CD14-positive monocyte (primary cell): ENCODE measurements around the gene CD200. TPM values are rescaled to one million over a fixed set of nuclear protein-coding genes. Genes with fewer than 3 reads are reported as not detected.

ENCODE experiments used
- DNase-seq, 3 donors: peaks; one replicate each; pipeline ENCODE4 v3.0.0-alpha.2; 2011 to 2022
- H2AFZ ChIP-seq: 2 replicates; pipeline ENCODE4 v1.6.0; 2012; ENCODE audit warnings: mild to moderate bottlenecking, low read depth, low read length, inconsistent platforms; ENCODE audit not compliant: insufficient read depth, poor library complexity, severe bottlenecking
- H3K27ac ChIP-seq, 2 donors: 1 replicate in 1 of 2; 2 replicates in 1 of 2; pipeline ENCODE4 v1.5.1; 2012 to 2013; ENCODE audit warnings: low read length in 2 of 2, control low read depth in 1 of 2, inconsistent platforms in 1 of 2, low read depth in 1 of 2, mild to moderate bottlenecking in 1 of 2
- H3K27me3 ChIP-seq, 2 donors: one replicate each; pipeline versions ENCODE4 v1.6.0 to v1.6.1; 2011 to 2013; ENCODE audit warnings: low read length in 2 of 2; ENCODE audit not compliant: control insufficient read depth in 2 of 2, insufficient read depth in 2 of 2
- H3K36me3 ChIP-seq, 2 donors: replicated peaks in 1 of 2; 1 replicate in 1 of 2; 2 replicates in 1 of 2; pipeline versions ENCODE4 v1.5.1 to v1.6.1; 2012 to 2013; ENCODE audit warnings: low read length in 2 of 2, control low read depth in 1 of 2, inconsistent platforms in 1 of 2, mild to moderate bottlenecking in 1 of 2; ENCODE audit not compliant: insufficient read depth in 2 of 2, control insufficient read depth in 1 of 2
- H3K4me1 ChIP-seq, 2 donors: 1 replicate in 1 of 2; 2 replicates in 1 of 2; pipeline versions ENCODE4 v1.5.1 to v1.6.1; 2012 to 2013; ENCODE audit warnings: low read length in 2 of 2, control low read depth in 1 of 2, inconsistent platforms in 1 of 2, mild to moderate bottlenecking in 1 of 2, moderate library complexity in 1 of 2; ENCODE audit not compliant: insufficient read depth in 2 of 2, control insufficient read depth in 1 of 2
- H3K4me2 ChIP-seq: replicated peaks from 2 replicates; pipeline ENCODE3; 2012; ENCODE audit warnings: low read length, moderate library complexity, mild to moderate bottlenecking; ENCODE audit not compliant: poor library complexity, severe bottlenecking; ENCODE audit errors: extremely low read depth
- H3K4me3 ChIP-seq, 3 experiments: fragments of 200-600 bp in 1 of 3; sonication (generic) in 1 of 3; replicated peaks in 1 of 3; 1 replicate in 2 of 3; 2 replicates in 1 of 3; pipeline ENCODE4 v1.5.1; 2011 to 2013; ENCODE audit warnings: low read length in 3 of 3, mild to moderate bottlenecking in 3 of 3, control low read depth in 2 of 3, low read depth in 2 of 3, inconsistent platforms in 1 of 3, moderate library complexity in 1 of 3
- H3K79me2 ChIP-seq: 2 replicates; pipeline ENCODE4 v1.6.0; 2012; ENCODE audit warnings: mild to moderate bottlenecking, control low read depth, inconsistent platforms, low read length, moderate library complexity; ENCODE audit not compliant: insufficient read depth
- H3K9ac ChIP-seq: 2 replicates; pipeline ENCODE4 v1.6.0; 2017; ENCODE audit warnings: low read length, mild to moderate bottlenecking; ENCODE audit not compliant: insufficient read depth, poor library complexity, severe bottlenecking
- H3K9me3 ChIP-seq, 2 donors: replicated peaks in 1 of 2; 1 replicate in 1 of 2; 2 replicates in 1 of 2; pipeline versions ENCODE4 v1.5.1 to v1.6.1; 2012 to 2013; ENCODE audit warnings: low read length in 2 of 2, control low read depth in 1 of 2; ENCODE audit not compliant: control insufficient read depth in 1 of 2, insufficient read depth in 1 of 2
- H4K20me1 ChIP-seq: 2 replicates; pipeline ENCODE4 v1.6.0; 2012; ENCODE audit warnings: mild to moderate bottlenecking, low read length, control low read depth, moderate library complexity; ENCODE audit not compliant: insufficient read depth
- H3K27ac Mint-ChIP-seq, 7 donors: one replicate each; pipeline ENCODE4 v1.8.0; 2020; ENCODE audit warnings: mild to moderate bottlenecking in 7 of 7, mixed read lengths in 7 of 7, moderate library complexity in 6 of 7, inconsistent platforms in 2 of 7
- H3K27me3 Mint-ChIP-seq, 3 donors: one replicate each; pipeline ENCODE4 v1.8.0; 2021 to 2022; ENCODE audit warnings: low read depth in 3 of 3, mild to moderate bottlenecking in 3 of 3, mixed read lengths in 3 of 3, moderate library complexity in 3 of 3, inconsistent platforms in 1 of 3
- H3K36me3 Mint-ChIP-seq, 2 donors: one replicate each; pipeline ENCODE4 v1.8.0; 2020; ENCODE audit warnings: mixed read lengths in 2 of 2, inconsistent platforms in 1 of 2, mild to moderate bottlenecking in 1 of 2
- H3K4me1 Mint-ChIP-seq: one replicate; pipeline ENCODE4 v1.8.0; 2020; ENCODE audit warnings: mild to moderate bottlenecking, mixed read lengths
- H3K4me3 Mint-ChIP-seq, 2 donors: one replicate each; pipeline ENCODE4 v1.8.0; 2020; ENCODE audit warnings: mild to moderate bottlenecking in 2 of 2, mixed read lengths in 2 of 2, moderate library complexity in 1 of 2
- H3K9me3 Mint-ChIP-seq, 7 donors: one replicate each; pipeline ENCODE4 v1.8.0; 2020 to 2022; ENCODE audit warnings: mixed read lengths in 7 of 7, mild to moderate bottlenecking in 6 of 7, moderate library complexity in 6 of 7, inconsistent platforms in 2 of 7
- WGBS: methylation state at CpG from one replicate; pipeline ENCODE4 v1.1.5; 2013; ENCODE audit warnings: missing lambda C conversion rate; ENCODE audit not compliant: insufficient coverage; 5-methylcytosine and 5-hydroxymethylcytosine counted together
- intact Hi-C, 2 donors: fragments of 100-400 bp; cut with micrococcal nuclease; formaldehyde crosslinking; loops; one replicate each; pipeline versions ENCODE4 v1.15.0 to v1.15.1; 2023
- polyA plus RNA-seq, 3 donors: library from polyadenylated mRNA; depleted of rRNA in 1 of 3; unstranded in 2 of 3; stranded (reverse) in 1 of 3; fragments of 300-500 nt in 2 of 3; fragments of >200 nt in 1 of 3; fragmentation: Illumina TruSeq in 2 of 3; gene quantifications; 1 replicate in 2 of 3; 2 replicates in 1 of 3; pipeline ENCODE4 v1.2.3, GENCODE V29; 2012 to 2021
- TF ChIP-seq, protein P1 (sequence below): fragments of 200-600 bp; IDR thresholded peaks from one replicate; pipeline ENCODE4 v1.8.0; 2022; ENCODE audit warnings: antibody characterized with exemption, mild to moderate bottlenecking

Gene CD200
- polyA plus RNA-seq, 3 donors, result 0.12 to 0.13 TPM; not detected in 1

DNA sequence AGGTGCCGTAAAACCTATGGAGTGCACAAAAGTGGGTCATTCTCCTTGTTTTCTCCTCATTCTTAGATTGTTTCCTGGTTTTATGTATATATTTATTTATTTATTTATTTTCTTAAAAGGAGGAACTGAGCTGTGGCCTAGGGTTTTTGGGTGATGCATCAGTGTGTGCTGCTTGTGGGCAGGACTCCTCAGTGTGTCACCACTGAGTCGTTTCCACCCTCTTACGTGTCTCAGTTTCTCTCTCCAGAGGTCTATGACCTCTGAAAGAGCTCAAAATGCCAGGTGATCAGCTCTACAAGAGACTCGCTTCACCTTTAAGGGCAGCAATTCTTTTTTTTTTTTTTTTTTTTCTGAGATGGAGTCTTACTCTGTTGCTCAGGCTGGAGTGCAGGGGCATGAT, 72.9 kb downstream of the CD200 start:
- H2AFZ ChIP-seq, result no peak overlapping the region
- peak; percentile 27 to 81 (median 32) for DNase-seq
- no peaks in the 10 kb centered on the region for H3K36me3 ChIP-seq
- no peaks in the 10 kb centered on the region for H4K20me1 ChIP-seq
- no peak overlapping the region for H3K9ac ChIP-seq
- H3K4me1 ChIP-seq, result no peaks in the 10 kb centered on the region
- no peaks in the 10 kb centered on the region for H3K27me3 ChIP-seq
- H3K4me2 ChIP-seq, result no peak overlapping the region
- H3K27ac ChIP-seq, result no peak overlapping the region
- intact Hi-C loops, result no loop called here
- Mint-ChIP-seq H3K27me3 (no peaks in the 10 kb centered on the region), H3K4me3 (no peak overlapping the region), H3K36me3 (no peaks in the 10 kb centered on the region), H3K4me1 (peaks cover 6% of the 10 kb centered on the region), H3K27ac (no peak overlapping the region), H3K9me3 (peaks cover 0 to 1% (median 0%) of the 10 kb centered on the region in 7 donors)
- H3K9me3 ChIP-seq, result no peaks in the 10 kb centered on the region
- TF ChIP-seq, protein P1, sequence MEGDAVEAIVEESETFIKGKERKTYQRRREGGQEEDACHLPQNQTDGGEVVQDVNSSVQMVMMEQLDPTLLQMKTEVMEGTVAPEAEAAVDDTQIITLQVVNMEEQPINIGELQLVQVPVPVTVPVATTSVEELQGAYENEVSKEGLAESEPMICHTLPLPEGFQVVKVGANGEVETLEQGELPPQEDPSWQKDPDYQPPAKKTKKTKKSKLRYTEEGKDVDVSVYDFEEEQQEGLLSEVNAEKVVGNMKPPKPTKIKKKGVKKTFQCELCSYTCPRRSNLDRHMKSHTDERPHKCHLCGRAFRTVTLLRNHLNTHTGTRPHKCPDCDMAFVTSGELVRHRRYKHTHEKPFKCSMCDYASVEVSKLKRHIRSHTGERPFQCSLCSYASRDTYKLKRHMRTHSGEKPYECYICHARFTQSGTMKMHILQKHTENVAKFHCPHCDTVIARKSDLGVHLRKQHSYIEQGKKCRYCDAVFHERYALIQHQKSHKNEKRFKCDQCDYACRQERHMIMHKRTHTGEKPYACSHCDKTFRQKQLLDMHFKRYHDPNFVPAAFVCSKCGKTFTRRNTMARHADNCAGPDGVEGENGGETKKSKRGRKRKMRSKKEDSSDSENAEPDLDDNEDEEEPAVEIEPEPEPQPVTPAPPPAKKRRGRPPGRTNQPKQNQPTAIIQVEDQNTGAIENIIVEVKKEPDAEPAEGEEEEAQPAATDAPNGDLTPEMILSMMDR, result no peak
- H3K4me3 ChIP-seq, result no peak overlapping the region
- H3K79me2 ChIP-seq, result no peaks in the 10 kb centered on the region
- WGBS, result 0% methylated on average over 2 of the region's 4 CpGs

DNA sequence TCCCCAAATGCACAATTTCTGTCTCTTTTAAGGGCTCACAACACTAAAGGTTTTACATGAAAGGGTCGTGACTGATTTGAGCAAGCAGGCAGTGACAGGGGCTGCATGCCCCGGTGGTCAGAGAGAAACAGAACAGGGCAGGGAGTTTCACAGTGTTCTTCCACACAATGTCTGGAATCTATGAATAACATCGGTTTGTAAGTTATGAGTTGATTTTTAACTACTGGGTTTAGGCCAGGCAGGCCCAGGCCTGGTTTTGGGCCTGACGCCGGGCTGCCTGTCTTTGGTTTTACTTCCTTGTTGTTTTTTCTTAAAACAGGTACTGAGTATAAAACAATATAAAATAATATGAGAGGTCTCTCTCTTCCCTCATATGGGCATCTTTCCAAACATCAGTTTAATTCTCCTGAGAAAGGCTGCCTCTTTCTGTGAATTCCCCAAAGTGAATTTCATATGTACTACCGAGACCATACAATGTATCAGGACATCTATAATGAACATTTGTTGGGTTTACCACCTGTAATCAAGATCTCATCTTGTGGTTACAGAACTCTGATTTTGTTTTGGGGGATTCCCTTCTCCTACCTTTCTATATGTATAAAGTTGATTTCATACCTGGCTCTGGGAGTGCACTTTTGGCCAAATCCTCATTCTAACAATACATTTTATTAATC, 74.4 kb downstream of the CD200 start:
- Histone ChIP-seq H3K9me3 (no peaks in the 10 kb centered on the region), H4K20me1 (no peaks in the 10 kb centered on the region), H3K4me2 (no peak overlapping the region), H3K4me3 (no peak overlapping the region), H3K36me3 (no peaks in the 10 kb centered on the region), H3K27ac (no peak overlapping the region), H3K9ac (no peak overlapping the region), H2AFZ (no peak overlapping the region), H3K79me2 (no peaks in the 10 kb centered on the region), H3K4me1 (no peaks in the 10 kb centered on the region), H3K27me3 (no peaks in the 10 kb centered on the region)
- H3K4me1 Mint-ChIP-seq, result peaks cover 7% of the 10 kb centered on the region
- DNase-seq, result no peak
- H3K36me3 Mint-ChIP-seq, result no peaks in the 10 kb centered on the region
- TF ChIP-seq, protein P1, result no peak
- H3K4me3 Mint-ChIP-seq, result no peak overlapping the region
- intact Hi-C loops, result no loop called here
- WGBS, result 100% methylated on average over 2 of the region's 6 CpGs
- peak overlapping the region in 2 of 7 donors; percentile 7 to 56 for H3K27ac Mint-ChIP-seq
- no peaks in the 10 kb centered on the region for H3K27me3 Mint-ChIP-seq
- peaks cover 0 to 3% (median 0%) of the 10 kb centered on the region in 7 donors for H3K9me3 Mint-ChIP-seq
